Omental fat pad (tissue), 4 donors: ENCODE measurements around the gene THRB. TPM values are rescaled to one million over a fixed set of nuclear protein-coding genes. Genes with fewer than 3 reads are reported as not detected.

Source experiments
- ATAC-seq: fragments of 150-250 bp; one replicate; pipeline ENCODE4 v1.9.1; 2016; ENCODE audit warnings: mild to moderate bottlenecking, moderate library complexity; ENCODE audit not compliant: low FRiP score
- DNase-seq: peaks from one replicate; pipeline ENCODE4 v3.0.0-alpha.2; 2019; ENCODE audit warnings: low spot score
- CTCF ChIP-seq, 3 donors: fragments of 450-650 bp; IDR thresholded peaks; one replicate each; pipeline ENCODE4 v1.5.1; 2016 to 2017; ENCODE audit warnings: antibody characterized with exemption in 3 of 3, mild to moderate bottlenecking in 3 of 3, moderate library complexity in 2 of 3
- total RNA-seq, 4 donors: library from RNA; depleted of rRNA; stranded (reverse); fragments of >200 nt; gene quantifications; one replicate each; pipeline ENCODE4 v1.1.0, GENCODE V29; 2016

Gene THRB
- total RNA-seq, 4 donors from 2014 or later: 18.6 to 28.0 (median 23.9) TPM

DNA sequence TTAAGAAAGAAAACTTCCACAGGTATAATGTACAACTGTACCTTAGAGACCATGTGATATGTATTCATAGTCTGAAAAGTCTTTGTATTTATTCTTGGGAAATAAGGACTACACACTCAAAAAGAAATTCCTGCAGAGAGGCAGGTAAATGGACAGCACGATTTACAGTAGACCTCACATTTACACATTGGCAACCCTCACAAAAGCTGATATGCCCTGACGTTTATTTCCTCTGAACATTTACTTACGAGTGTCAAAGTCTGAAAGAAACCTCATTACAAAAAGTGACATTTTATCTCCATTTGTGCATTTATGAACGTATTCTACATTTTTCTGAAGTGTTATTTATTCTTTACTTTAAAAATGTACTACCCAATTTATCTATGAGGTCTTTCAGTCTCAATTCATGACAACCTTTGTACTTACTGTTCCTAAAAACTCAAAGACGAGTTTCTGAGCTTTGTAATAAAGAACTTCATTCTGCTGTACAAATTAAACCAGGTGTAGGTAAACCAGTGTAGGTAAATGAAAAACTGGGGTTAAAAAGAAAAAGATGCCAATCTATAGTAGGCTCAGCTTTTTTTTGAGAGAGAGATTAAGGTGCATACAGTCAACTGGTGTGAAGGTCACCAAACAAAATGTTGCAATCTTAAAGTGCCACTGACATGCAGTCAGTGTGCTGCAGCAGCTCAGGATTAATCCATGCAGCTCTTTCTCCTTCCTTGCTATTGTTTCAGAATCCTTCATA is 44.3 kb downstream of the THRB start:
- ATAC-seq (no peak), DNase-seq (no peak)
- TF ChIP-seq CTCF (IDR thresholded peaks at IDR 0.05): no peak

GRCh38 chr3:24447836-24448235 is 46.8 kb downstream of the THRB start:
- ATAC-seq (no peak), DNase-seq (no peak)
- no peak for TF ChIP-seq CTCF (IDR thresholded peaks at IDR 0.05)

- DNase-seq: no peak
- no peak for TF ChIP-seq CTCF (IDR thresholded peaks at IDR 0.05)
- ATAC-seq: no peak
These were observed 48.6 kb downstream of the THRB start for GRCh38 chr3:24446032-24446431.

- DNase-seq (no peak), ATAC-seq (peak; percentile 19)
- TF ChIP-seq CTCF (IDR thresholded peaks at IDR 0.05): no peak
These were observed 51.2 kb downstream of the THRB start for GRCh38 chr3:24443476-24443875.

DNA sequence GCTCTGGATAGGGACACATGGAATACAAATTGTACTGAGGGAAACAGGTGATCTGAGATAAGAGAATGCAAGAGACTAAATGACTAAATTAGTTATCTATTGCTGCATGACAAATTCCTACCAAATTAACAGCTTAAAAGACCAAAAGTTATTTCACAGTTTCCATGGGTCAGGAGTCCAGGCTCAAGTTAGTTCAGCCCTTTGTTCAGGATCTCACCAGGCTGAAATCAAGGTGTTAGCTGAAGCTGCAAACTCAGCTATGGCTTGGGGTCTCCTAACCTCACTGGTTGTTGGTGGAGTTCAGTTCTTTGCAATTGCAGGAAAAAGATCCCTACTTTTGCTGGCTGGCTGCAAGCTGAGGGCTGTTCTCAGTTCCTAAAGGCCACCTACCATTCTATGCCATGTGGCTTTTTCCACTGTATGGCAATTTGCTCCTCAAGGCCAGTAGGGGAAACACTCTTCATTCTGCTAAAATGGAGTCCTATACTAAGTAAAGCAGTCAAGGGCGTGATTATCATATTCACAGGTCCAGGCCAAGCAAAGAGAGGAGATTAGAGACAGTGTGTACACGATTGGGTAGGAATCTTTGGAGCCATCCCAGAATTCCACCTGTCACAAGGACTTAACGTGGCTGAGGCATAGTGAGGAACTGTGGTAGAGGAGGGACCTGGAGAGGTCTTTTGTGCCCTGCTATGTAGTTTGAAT is 53.7 kb downstream of the THRB start:
- no peak for DNase-seq
- no peak for TF ChIP-seq CTCF (IDR thresholded peaks at IDR 0.05)
- no peak for ATAC-seq

DNA sequence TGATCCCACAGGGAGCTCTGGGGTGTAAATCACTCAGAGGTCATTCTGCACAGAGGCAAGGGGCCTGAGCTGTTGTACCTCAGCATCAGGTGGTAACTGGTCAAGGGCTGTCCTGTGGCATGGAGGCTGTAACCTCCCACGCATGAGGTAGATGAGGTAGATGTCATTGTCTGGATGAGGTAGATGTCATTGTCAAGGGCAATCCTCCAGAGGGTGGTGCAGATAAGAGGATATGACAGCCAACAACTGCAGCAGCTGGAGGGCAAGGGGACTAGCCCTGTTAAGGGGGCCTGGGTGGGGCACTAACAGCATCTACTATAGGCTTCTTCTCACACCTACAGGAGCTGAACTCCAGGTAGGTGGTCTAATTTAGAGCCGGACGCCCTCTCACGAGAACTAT is 55.6 kb downstream of the THRB start:
- TF ChIP-seq CTCF (IDR thresholded peaks at IDR 0.05): no peak
- no peak for ATAC-seq

GRCh38 chr3:24437326-24437725 is 57.3 kb downstream of the THRB start:
- no peak for TF ChIP-seq CTCF (IDR thresholded peaks at IDR 0.05)
- DNase-seq (no peak), ATAC-seq (no peak)

More for the DNA sequence above, 55.6 kb downstream of the THRB start:
- DNase-seq: no peak
